Brain pericyte (primary cell): ENCODE results near the gene ZC3H18.

Experiments
- DNase-seq: peaks from one replicate; pipeline ENCODE4 v3.0.0-alpha.2; 2012; ENCODE audit warnings: low read depth, low spot score

ZC3H18 gene

DNA sequence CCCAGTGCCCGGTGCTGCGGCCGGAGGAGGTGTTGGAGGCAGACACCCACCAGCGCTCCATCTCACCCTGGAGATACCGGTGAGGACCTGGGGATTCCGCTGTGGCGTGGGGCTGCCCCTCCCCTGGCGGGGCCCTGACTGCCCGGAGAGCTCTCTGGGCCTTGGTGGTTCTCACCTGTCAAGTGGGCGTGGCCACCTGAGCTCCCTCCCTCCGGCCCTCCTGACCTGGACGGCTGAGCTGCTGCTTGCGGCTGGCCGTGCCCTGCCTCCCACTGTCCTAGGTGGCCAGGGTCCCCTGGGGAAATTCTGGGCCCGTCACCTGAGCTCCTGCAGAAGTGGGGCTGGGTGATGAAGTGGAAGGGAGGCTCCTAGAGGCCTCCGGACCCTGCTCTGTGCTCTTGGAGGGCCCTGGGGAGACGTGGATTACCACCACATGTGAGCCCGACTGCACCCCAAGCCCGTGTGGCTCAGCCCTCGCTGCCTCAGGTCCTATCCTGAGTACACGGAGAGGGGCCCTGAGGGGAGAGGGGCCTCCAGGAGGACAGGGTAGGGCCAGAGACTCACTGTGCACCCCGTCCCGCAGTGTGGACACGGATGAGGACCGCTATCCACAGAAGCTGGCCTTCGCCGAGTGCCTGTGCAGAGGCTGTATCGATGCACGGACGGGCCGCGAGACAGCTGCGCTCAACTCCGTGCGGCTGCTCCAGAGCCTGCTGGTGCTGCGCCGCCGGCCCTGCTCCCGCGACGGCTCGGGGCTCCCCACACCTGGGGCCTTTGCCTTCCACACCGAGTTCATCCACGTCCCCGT is 69.2 kb downstream of the ZC3H18 start:
- DNase-seq: no peak

DNA sequence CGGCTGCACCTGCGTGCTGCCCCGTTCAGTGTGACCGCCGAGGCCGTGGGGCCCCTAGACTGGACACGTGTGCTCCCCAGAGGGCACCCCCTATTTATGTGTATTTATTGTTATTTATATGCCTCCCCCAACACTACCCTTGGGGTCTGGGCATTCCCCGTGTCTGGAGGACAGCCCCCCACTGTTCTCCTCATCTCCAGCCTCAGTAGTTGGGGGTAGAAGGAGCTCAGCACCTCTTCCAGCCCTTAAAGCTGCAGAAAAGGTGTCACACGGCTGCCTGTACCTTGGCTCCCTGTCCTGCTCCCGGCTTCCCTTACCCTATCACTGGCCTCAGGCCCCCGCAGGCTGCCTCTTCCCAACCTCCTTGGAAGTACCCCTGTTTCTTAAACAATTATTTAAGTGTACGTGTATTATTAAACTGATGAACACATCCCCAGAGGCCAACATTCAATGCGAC is 69.9 kb downstream of the ZC3H18 start:
- no peak for DNase-seq

DNA sequence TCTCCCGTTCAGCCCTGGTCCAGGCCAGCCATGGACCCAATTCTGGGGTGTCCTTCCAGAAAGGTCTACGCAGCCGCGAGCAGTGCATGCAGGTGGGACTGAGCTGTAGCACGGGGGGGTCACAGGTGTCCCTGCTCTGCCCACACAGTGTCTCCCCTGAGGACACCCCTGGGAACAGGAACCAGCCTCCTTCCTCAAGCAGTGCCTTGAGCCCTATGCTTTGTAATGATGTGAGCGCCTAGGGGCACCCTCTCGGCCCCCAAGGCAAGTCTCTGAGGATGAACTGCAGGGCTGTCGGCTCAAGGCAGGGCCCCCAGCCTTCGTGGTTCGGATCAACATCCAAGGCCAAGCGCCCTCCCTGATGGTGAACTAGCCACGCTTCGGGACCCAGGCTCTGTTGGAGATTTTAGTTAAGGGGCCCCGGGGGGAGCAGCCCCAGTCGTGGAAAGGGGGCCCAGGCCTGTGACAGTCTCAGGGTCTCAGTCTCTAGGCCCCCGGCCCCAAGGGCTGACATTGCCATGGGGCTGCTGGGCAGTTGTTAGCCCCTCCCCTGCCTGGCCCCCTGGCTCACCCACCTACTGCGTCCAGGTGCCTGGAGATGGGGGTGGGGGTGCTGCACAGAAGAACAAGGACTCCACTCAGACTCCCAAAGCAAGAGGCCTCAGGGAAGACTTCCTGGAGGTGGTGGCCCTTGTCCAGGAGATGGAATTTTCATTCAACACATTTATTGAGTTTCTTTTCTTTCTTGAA is 70.5 kb downstream of the ZC3H18 start:
- DNase-seq: no peak

DNA sequence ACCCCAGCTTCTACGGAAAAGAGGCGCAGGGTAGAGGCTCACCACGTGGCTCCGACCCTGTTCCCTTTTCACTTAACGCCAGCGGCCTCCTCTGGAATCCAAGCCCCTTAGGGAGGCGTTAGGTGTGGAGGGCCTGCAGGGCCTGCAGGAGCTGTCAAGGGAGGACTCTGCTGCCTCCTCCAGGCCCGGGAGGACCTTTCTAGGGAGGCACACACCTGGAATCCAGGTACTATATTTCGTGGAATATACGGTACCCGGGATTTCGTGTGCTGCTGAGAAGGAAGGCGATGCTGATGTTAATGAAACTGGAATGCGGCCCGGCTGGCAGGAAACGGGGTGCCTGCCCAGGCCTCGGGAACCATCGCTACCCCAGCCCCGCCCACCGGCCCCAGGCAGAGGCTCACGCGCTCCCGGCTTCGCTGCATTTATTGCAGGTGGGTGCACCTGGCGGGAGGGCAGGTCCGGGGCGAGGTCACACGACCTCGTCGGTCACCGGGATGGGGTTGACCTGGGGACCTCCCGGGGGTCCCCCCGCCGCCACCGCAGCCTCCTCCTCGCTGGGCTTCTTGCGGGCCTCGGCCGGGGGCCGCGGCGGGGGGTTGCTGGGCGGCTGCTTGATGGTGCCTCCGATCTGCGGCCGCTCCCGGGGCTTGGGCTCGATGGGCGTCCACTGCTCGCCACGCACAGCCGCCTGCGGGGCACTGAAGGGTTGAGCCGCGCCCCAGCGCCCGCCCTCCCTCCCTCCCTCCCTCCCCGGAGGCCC is 72.9 kb downstream of the ZC3H18 start:
- DNase-seq: no peak

DNA sequence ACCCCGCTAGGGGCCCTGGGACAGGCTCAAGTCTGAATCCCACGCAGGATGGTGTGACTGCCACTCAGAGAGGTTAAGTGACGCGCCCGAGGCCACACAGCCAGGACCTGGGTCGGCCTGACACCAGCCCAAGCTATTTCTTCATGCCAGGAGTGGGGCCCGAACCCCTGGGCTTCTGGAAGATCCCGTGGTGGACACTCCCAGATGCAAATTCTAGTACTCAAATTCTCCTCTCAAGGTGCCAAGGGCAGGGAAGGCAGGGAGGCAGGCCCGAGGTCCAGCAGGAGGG is 73.4 kb downstream of the ZC3H18 start:
- DNase-seq: no peak

DNA sequence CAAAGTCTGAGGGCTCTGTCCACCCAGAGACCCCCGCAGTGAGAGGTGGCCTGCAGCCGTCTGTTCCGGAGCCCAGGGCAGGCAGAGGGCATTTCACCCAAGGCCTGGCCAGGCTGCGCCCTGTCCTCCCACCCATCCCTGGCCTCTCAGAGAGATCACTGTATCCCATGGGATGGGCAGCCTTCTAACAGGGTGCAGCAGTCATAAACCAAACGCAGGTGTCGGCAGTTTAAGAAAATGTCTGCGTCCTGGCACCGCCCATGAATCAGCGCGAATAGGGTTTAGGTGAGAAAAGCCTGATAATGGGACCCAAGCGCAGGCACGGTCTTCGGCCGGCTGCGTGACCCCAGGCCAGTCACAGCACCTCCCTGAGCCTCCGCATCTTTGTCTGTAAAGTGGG is 75.3 kb downstream of the ZC3H18 start:
- no peak for DNase-seq

DNA sequence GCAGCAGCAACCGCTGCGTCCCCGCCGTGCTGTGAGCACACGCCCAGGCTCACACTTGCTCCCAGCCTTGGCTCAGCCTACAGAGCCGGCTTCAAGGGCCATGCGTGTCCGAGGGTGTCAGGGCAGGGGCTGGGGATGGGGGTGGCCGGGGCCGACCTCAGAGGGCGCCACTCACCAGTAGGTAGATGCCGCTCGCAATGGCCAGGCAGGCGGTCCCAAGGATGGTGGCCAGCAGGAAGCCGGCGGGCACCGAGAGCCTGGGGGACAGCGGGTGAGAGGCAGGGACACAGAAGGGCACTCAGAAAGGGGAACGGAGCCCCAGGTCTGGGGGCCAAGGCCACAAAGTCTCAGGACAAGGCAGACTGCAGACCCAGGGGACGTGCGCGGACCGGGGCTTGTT is 75.7 kb downstream of the ZC3H18 start:
- no peak for DNase-seq

DNA sequence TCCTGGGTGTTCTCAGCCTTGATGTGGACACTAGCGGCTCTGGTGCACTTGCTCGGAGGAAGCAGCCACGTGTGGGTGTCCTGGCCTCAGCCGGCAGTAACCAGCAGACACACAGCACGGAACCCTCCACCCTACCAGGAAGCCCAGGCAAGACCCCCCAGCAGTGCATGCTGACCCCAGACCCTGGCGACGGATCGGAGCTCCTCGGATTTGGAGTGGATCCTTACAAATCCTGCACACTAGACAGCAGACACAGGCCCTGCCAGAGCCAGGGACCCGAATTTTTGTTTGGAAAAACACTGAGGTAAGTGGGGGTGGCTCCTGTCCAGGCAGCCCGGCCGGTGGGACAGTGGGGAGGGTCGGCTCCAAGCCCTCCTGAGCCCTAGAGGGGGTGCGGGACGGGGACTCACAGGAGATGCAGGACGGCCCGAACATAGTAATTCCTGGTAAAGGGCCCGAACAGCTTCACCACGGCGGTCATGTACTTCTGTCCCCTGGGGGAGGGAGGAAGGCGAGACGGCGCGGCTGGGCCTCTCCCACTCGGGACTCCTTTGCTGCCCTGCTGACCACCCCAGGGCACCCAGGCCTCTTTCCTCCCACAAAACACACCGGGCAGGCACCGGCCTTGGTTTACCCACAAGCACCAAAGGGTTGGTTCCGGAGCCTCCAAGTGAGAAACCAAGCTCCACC is 76.3 kb downstream of the ZC3H18 start:
- DNase-seq: no peak

DNA sequence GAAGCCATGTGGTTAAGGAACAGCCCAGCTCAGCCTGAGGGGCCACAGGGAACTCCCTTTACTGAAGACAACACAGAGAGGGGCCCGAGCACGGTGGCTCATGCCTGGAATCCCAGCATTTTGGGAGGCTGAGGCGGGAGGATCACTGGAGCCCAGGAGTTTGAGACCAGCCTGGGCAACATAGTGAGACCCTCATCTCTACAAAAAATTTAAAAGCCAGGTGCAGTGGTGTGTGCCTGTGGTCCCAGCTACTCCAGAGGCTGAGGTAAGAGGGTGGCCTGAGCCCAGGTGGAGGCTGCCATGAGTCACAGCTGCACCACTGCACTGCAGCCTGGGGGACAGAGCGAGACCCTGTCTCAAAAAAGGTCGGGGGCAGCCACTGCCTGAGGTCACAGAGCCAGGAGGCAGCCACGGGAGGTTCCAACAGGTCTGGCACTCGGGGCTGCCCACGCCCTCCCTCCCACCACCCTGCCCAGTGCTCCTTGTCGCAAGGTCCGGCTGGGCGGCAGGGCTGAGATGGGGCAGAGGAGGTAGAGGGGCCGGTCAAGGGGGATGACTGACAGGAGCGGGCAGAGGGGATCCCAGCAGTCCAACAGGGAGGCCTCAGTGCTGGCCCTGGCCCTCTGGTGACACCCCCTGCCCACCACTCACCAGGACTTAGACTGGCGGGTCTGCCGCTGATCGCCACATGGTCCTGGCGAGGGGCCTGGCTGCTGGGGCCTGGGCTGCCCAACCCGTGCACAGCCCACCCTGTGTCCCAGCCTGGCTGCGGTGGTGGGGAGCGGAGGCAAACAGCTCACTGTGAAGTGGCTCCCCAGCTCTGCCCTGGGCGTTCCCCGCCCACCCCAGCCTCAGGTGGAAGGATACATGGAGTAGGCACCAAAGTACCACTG is 77.2 kb downstream of the ZC3H18 start:
- no peak for DNase-seq

DNA sequence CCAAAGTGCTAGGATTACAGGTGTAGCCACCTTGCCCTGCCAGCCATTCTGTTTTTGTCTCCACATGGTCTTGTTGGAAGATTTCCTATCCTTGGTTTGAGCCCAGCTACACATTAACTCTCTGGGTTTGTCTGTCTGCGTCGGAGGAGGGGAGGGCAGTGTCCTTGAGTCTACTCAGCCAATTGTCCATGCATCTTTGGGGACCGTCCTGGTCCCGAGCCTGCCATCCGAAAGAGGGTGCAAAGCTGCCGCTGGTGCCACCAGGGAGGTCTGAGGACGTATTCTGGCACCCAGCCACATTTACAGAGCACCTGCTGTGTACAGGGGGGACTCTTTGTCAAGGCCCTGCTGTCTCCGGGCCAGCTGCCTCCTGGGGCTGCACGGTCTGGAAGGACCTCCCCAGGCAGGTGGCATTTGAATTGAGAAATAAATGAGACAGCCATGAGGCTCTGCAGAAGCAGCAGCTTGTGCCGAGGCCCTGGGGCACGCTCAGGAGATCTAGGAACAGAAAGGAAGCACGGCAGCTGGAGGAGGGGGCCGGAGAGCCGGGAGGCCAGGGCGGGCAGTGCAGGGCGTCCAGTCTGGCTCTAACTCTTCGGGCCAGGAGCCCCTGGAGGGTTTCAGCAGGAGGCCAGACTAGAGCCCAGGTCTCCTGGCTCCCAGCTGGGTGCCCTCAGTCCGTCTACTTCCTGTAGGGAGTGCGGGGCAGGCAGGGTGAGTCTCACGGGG is 79.2 kb downstream of the ZC3H18 start:
- DNase-seq: no peak

DNA sequence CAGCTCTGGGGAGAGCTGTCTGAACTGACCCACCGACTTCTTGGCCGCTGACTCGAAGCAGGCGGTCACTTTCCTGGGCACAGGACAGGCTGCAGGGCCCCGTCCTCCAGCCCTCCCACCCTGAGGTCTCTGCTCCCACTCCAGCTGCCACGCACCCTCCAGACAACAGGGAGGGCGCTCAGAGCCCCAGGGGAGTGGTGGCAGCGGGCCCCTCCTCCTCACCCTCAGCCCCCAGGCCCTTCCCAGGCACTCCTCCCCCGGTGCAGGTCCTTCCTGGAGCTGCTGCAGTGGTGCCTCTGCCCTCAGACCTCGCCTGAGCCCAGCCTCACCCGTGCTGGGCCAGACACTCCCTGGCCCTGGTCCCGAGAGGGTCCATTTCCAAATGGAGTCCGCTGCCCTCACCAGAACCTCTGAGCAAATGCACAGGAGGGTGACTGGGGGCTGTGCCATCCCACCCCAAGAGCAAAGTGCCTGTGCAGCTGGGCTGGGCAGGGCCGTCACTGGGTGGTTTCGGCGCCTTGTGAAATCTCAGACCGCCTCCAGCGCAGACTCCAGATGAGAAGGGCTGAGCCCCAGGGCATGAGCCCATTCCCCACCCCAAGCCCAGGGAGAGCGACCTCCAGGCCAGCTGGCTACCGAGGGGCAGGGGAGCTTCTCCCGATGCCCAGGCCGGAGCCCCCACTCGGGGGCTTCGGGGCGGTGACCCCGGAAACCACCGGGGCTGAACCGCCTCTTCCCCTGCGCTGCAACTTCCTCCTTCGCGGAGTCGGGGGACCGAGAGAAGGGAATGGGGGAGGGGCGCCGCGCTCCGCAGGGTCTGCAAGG is 79.9 kb downstream of the ZC3H18 start:
- no peak for DNase-seq

DNA sequence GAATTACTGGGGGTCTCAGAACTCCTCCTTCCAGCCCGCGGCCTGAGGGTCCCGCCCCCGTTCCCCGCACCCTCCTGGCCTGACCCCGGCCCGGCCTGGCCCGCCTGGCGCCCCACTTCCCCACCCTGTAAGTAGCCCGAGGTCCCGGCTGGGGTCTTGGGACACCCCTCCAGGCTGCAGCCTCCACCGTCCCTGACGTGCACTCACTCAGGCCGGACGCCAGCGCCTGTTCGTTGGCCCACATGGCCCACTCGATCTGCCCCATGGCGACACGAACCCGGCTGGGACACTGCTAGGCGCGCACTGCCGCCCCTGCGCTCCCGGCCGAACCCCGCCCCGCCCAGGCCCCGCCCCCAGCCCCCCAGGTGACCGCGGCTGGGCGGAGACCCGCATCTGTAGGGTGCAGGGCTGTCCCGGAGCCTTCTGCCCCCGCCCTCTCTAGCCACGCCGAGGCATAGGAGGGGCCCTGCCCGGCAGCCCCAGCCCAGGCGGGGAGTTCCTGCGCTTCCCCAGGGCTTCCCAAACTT is 80.6 kb downstream of the ZC3H18 start, which contains the start of gene CYBA:
CYBA (minus strand) TSS at position 305 of the 527 bp plus-strand sequence; CDS start at position 265, 40 bp downstream.
- no peak for DNase-seq

DNA sequence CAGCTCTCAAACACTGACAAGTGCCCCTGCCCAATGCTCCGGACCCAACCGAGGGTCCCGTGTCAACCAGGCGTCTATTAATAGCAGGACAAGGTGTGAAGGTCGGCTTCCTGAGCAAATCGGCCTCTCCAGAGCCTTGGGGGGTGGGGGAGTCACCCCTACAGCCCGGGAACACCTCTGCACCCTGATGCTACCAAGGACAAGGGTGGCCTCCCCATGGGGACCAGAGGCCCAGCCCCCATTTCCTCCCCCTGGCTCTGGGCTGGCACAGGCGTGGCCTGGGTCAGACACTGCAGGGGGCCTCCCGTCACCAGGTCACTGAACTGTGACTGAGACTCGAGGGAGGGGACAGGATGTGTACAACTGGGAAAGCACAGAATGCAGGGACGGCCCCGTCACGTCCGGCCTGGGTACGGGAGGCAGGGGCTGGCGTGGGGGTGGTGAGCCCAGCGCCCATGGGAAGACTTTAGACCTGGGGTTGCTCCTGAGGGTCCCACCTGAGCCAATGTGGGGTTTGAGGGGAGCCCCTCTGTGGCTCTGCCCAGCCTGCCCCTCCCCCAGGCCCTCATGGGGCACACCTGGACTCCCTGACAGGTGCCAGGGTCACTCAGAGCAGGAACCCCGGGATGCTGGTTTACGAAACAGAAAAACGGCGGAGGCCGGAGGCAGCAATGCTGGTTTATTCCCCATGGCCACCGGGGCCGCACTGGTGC is 81.2 kb downstream of the ZC3H18 start:
- no peak for DNase-seq

DNA sequence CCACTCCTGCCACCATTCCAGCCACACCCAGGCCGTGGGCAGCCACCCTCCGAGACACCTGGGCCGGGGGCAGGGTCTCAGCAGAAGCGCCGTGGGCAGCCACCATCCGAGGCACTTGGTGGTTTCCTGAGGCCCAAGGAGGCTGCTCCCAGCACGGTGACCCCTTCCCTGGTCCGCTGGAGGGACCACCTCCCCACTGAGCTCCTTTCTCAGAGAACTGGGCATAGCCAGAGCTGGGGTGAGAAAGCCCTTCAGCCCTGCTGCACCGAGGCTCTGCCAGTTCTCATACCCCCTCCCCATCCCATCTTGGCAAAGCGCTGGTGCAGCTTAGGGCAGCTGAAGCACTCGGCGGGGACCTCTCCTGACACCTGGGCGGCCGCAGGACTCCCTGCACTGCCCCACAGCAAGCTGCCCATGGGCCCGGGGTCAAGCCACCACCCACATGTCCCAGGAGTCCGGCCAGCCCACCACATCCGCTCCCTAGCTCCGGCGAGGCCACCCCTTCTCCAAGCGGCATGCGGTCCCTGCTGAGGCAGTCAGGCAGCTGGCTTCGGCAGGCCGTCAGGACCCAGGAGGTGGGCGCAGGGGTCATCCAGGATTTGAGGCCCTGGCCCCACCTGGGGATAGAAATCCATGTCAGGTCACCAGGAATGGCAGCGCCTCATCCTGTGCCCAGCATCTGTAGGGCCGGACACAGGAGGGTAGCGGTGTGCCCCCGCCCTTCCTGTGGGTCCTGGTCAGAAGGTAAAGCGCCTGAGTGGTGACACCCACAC is 82.0 kb downstream of the ZC3H18 start:
- DNase-seq: no peak

DNA sequence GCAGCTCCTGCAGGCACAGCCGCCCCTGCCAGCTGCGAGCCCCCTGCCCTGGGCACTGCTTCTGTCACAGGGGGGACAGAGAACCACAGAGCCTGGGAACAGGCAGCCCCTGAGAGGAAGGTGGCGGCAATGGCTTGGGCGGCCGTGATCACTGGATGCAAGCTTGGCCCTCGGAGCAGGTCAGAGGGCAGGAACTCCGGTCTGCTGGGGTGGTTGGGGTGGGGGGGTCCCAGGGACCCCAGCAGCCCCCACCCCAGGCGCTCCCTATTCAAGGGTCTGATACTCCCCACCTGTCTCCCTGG is 82.5 kb downstream of the ZC3H18 start:
- no peak for DNase-seq

DNA sequence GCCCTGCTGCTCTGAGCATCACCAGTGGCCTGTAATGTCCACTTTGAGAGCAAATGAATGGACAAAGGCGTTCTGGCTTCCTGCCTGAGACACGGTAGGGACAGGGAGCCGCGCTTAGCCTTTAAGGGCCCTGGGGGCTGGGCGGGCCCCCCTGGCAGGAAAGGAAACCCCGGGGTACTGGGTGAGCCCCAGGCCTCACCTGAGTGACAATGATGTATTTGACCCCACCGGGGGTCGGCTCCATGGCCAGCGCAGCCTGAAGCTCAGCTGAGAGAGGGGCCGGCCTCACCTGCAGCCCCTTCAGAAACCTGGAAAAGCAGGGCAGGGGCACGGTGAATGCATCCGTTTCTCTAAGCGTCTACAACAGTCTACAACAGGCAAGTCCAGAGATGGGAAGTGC is 82.9 kb downstream of the ZC3H18 start:
- no peak for DNase-seq

DNA sequence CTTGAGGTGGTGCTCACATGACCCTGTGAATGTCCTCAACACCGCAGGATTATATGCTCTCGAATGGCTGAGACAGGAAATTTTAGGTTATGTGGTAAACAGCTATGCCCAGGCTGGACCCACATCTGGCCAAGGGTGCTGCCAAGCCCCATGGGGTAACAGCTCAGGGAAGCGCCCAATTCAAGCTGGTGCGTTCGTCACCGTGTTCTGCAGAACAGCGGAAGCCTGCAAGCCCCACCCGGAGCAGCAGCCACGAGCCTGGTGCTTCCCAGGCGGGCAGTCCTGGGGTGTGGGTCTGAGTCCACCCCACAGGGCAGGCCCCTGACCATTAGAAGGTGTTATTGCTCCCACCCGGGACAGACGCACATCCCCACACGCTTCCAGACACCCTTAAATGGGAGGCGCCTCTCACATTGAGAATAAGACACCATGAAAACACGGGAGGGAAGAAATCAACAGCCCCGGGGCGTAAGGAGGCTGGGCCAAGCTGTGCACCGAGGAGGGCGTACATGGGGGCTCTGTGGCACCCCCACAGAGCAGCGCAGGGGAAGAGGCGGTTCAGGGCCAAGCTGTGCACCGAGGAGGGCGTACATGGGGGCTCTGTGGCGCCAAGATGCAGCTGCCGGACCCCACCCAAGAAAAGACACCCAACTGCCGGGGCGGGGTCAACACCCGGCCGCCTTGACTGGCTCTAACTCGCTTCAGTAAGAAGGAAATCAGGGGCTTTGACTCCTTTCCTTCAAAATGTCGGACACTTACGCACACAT is 83.6 kb downstream of the ZC3H18 start:
- DNase-seq: no peak
